H7 (cell line): ENCODE data around the gene ARHGAP1. TPM values are rescaled to one million over a fixed set of nuclear protein-coding genes. Genes with fewer than 3 reads are reported as not detected.

Source experiments
- DNase-seq: peaks from one replicate; pipeline ENCODE4 v3.0.0; 2012
- H3K27me3 ChIP-seq: 2 replicates; pipeline ENCODE4 v1.6.0; 2011; ENCODE audit warnings: mild to moderate bottlenecking, low read length; ENCODE audit not compliant: control insufficient read depth, insufficient read depth
- H3K36me3 ChIP-seq: replicated peaks from 2 replicates; pipeline ENCODE4 v1.5.1; 2011; ENCODE audit warnings: low read length; ENCODE audit not compliant: control insufficient read depth, insufficient read depth
- H3K4me3 ChIP-seq: 2 replicates; pipeline ENCODE4 v1.5.1; 2011; ENCODE audit warnings: low read depth, mild to moderate bottlenecking, control low read depth, low read length, moderate library complexity; ENCODE audit not compliant: insufficient read depth
- total RNA-seq: library from RNA; depleted of rRNA; stranded (reverse); fragments of >200 nt; shearing (Covaris generic); gene quantifications from 2 replicates; pipeline ENCODE4 v1.2.3, GENCODE V29; 2014

Gene ARHGAP1
- total RNA-seq, 1 experiment from 2014 or later, result 30.8 TPM

DNA sequence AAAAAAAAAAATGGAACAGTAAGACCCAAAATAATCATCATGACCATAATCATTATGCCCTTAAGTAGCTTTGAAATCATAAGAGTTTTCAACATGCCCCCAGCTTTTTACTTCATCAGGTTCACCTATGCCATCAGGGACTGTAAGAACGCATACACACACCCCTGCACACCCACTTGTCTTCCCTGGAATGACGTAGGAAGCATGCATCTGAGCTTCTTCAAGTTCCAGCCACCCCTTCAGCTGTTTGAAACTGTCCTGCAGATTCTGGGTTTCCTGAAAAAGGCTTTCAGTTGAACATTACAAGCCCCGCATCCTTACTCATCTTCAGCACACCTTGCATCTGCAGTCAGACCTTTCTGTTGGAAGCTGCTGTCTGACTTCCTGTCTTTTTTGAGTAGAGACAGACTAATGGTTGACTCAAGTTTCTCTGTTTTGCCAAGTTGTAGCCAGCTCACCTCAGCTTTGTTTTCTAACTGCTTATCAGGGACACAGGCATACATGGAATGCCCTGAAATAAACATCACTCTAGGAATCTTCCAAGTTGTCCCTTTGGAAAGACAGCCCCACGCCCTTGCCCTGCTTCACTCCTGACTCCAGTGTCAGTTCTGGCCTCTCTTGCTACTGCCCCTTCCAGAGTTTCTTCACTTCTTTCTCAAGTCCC is 37.0 kb downstream of the ARHGAP1 start:
- no peak for DNase-seq
- no peak overlapping the region for H3K4me3 ChIP-seq
- H3K36me3 ChIP-seq, result peaks cover 19% of the 10 kb centered on the region
- H3K27me3 ChIP-seq, result no peaks in the 10 kb centered on the region

DNA sequence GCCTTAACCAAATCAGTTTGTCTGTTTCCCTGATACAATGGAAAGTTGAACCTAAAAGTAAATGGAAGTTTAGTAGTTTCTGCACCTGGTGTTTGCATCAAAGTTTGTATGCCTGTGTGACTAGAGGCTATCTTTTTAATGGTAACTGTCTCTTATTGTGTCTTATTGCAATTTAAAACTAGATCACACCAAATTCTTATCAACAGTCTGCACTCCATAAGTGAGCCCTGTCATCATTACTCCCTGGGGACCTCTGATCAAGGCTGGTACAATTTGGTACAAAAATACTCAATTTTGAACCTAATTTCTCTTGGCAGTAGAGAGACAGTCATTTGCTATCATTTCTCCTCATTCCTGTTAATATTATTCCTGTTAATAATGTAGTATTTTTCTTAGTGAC is 38.1 kb downstream of the ARHGAP1 start:
- Histone ChIP-seq H3K27me3 (no peaks in the 10 kb centered on the region), H3K4me3 (no peak overlapping the region), H3K36me3 (peaks cover 17% of the 10 kb centered on the region)
- DNase-seq, result no peak

DNA sequence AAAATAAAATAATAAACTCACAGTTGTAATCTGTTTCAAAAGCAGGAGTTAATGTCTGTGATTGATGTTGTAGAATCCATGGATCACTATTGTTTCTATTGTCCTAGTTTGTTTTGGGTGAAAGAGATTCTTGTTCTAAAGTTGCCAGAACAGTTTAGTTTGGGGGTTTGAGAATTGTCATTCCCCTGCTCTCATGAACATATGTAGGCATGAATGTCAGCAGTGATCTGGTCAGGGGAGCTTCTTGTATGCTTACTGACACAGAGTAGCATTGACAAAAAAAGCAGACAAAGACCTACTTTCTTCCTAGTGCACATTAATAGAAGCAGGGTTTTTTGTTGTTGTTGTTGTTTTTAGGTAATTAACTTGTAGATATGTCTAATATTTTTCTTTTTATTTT is 38.6 kb downstream of the ARHGAP1 start:
- Histone ChIP-seq H3K4me3 (no peak overlapping the region), H3K27me3 (no peaks in the 10 kb centered on the region), H3K36me3 (peaks cover 20% of the 10 kb centered on the region)
- DNase-seq, result no peak

DNA sequence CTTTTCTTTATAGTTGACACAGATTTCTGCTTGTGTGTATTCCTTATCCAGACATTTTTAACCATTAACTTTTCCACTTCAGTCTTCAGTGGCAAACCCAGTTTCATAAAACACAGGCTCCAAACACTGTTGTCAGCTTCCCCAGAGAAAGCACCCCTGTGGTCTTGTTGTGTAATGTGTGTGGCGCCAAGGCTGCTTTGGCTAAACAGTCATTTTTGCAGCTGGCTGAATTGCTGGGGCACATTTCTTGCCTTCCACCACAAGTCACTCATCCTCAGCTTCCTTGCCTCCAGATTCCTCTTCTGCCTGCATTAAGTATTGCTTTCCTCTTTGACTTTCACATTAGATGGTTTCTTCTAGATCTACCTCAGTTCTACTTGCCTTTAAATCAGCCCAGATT is 40.5 kb downstream of the ARHGAP1 start:
- no peak for DNase-seq
- H3K4me3 ChIP-seq, result no peak overlapping the region
- peaks cover 24% of the 10 kb centered on the region for H3K36me3 ChIP-seq

DNA sequence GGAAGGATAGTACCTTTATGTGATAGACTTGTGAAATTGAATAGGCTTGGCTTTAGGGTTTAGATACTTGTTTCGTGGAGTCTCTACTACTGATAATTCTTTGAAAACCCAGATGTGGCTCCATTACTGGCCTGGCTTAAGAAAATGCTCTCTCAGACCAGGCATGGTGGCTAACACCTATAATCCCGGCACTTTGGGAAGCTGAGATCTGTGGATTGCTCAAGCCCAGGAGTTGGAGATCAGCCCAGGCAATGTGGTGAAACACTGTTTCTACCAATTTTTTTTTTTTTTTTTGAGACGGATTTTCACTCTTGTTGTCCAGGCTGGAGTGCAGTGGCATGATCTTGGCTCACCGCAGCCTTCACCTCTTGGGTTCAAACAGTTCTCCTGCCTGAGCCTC is 42.2 kb downstream of the ARHGAP1 start:
- Histone ChIP-seq H3K36me3 (peaks cover 22% of the 10 kb centered on the region), H3K4me3 (no peak overlapping the region), H3K27me3 (no peaks in the 10 kb centered on the region)
- DNase-seq, result no peak

More for the DNA sequence above, 40.5 kb downstream of the ARHGAP1 start:
- no peaks in the 10 kb centered on the region for H3K27me3 ChIP-seq

DNA sequence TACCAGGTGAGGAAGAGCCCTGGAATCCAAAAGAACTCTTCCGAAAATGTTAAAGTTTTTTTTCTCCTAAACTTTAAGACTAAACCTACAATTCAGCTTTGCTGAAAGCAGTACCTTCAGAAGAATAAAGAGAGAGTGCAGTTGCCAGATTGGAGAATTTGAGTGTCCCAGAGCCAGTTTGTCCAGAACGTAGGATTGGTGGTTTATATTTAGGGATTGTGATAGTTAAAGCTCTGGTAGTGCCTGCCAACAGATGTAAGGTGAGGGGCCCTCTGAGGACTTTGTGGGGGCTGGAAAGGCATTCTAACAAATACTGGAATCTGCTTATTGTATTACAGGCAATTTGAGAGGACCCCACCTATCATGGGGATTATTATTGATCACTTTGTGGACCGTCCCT is 43.2 kb downstream of the ARHGAP1 start:
- no peaks in the 10 kb centered on the region for H3K27me3 ChIP-seq

DNA sequence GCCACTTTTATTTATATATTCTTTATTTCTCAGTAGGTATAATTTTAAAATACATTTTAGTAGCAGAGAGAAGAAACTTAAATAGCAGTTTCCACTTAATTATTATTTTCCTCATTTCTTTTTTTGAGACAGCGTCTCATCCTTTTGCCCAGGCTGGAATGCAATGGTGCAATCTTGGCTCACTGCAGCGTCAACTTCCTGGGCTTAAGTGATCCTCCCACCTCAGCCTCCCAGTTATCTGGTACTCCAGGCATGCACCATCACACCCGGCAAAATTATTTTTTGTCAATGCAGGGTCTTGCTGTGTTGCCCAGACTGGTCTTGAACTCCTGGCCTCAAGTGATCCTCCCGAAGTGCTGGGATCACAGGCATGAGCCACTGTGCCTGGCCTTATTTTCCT is 44.8 kb downstream of the ARHGAP1 start:
- Histone ChIP-seq H3K36me3 (peaks cover 23% of the 10 kb centered on the region), H3K4me3 (no peak overlapping the region), H3K27me3 (no peaks in the 10 kb centered on the region)
- no peak for DNase-seq

More for the DNA sequence above, 43.2 kb downstream of the ARHGAP1 start:
- H3K4me3 ChIP-seq, result no peak overlapping the region
- DNase-seq, result no peak
- H3K36me3 ChIP-seq, result peaks cover 22% of the 10 kb centered on the region

DNA sequence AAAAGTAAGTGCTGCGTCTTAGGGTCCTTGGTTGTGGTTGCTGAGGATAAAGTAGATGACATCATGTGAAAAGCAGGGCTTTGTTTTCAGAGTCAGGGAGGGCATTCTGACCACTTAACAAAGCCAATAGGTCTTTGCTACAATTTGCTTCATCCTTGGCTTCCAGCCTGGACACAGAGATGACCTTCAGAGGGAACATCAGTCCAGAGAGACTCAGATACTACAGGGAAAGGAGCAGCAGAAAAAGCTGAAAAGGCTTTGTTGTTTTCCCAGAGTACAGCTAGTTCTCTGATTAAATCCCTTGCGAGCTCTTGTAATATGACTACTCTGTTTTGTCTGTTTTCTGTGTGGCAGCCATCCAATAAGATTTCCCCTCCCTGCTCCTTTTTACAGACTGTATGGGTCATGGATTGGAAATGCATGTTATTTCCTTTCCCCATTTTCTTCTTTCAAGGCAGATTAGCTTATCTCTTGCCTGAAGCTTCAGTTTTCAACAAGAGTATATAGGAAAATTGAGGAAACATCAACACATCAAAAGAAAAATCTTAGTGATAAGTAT is 51.2 kb downstream of the ARHGAP1 start:
- DNase-seq, result no peak
- no peak overlapping the region for H3K4me3 ChIP-seq
- H3K36me3 ChIP-seq, result peaks cover 14% of the 10 kb centered on the region

DNA sequence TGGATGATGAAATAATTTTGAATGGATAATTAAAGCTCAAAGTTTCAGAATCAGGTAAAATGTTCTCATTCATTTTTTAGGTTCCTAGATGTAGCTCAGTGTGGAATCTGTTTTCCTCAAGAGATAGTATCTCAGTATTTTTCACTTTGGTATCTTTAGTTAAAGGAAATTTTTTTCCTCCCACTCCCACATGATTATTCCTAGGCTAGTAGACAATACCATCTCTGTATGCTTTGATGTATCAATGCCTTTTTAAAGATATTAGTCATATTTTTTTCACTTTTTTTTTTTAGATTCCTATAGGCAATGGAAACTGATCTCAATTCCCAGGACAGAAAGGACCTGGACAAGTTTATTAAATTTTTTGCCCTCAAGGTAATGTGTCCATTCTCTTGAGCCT is 56.4 kb downstream of the ARHGAP1 start:
- DNase-seq, result no peak
- Histone ChIP-seq H3K36me3 (peaks cover 5% of the 10 kb centered on the region), H3K4me3 (no peak overlapping the region), H3K27me3 (no peaks in the 10 kb centered on the region)

More for the DNA sequence above, 51.2 kb downstream of the ARHGAP1 start:
- no peaks in the 10 kb centered on the region for H3K27me3 ChIP-seq

DNA sequence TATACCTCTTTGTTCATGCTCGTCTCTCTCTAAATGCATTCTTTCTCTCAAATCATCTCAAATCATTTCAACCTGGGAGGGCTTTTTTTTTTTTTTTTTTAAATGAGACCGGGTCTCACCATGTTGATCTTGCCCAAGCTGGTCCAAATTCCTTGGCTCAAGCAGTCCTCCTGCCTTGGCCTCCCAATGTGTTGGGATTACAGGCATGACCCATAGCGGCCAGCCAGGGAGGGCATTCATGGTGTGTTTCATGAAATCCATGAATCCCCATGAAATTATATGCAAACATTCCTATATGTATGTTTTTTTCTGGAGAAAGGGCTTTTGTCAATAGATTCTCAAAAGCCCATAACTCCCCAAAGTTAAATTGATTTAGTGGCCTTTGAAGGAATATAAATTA is 56.9 kb downstream of the ARHGAP1 start:
- Histone ChIP-seq H3K36me3 (peaks cover 5% of the 10 kb centered on the region), H3K4me3 (no peak overlapping the region), H3K27me3 (no peaks in the 10 kb centered on the region)
- no peak for DNase-seq

DNA sequence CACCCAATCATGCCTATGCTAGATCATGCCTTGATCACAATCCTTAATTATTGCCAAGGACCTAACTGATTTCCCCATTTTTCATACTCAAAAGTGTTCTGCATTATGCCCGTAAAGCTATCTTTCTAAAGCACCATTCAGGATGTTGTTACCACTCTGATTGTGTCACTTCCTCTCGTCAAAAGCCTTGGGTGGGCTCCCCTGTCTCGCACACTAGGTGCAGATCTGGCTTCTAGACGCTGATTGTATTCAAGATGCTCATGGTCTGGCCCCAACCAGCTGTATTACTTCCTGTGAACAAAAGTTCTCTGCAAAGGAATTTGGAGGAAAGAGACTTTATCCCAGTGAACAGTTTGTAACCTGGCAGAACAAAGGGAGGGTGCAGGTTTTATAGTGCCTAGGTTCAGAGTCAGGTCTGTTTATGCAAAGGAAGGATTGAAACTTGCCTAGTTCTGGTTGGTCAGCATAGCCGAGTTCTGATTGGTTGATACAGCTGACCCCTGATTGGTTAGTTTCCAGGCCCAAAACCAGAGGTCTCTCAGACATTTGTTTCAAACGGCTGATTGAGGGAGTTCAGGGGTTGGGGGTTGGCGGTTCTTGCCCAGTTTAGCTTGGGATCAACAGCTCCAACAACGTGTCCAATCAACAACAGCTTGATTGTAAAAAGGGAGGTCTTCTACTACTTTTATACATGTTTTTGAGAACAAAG is 57.6 kb downstream of the ARHGAP1 start:
- Histone ChIP-seq H3K36me3 (peaks cover 5% of the 10 kb centered on the region), H3K27me3 (no peaks in the 10 kb centered on the region), H3K4me3 (no peak overlapping the region)
- no peak for DNase-seq

DNA sequence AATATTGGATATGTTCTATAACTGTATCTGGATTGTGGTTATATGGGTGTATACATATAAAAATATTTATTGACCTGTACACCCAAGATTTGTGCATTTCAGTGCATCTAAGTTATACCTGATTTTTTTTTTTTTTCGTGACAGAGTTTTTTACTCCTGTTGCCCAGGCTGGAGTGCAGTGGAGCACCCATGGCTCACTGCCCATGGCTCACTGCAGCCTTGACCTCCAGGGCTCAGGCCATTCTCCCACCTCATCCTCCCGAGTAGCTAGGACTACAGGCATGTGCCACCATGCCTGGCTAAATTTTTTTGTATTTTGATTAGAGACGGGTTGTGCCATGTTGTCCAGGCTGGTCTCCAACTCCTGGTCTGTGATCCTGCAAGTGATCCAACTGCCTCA is 58.8 kb downstream of the ARHGAP1 start:
- DNase-seq, result no peak
- Histone ChIP-seq H3K27me3 (no peaks in the 10 kb centered on the region), H3K4me3 (no peak overlapping the region), H3K36me3 (peaks cover 3% of the 10 kb centered on the region)

DNA sequence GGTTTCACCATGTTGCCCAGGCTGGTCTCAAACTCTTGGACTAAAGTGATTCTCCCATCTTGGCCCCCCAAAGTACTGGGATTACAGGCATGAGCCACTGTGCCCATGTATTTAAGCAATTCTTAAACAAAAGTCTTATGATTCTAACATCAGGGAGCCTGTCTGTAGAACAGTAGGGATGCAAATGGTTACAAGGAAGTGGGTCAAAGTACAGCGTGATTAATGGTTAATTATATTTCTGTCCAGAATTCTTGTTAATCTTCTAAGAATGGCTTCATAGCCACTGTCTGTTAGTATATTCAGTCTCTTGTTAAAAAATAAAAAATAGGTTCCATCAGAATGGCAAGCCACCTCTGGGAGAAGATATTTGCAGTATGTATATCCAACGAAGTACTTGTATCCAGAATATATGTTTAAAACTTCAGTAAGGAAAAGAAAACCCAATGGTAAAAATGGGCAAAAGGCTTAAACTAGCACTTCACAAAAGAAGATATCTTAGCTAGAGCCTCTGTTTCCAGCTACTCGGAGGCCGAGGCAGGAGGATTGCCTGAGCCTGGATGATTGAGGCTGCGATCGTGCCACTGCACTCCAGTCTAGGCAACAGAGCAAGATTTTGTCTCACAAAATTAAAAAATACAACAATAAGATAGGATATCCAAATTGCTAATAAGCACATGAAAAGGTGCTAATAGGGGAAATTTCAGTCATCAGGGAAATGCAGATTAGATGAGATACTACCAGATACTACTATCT is 60.2 kb downstream of the ARHGAP1 start:
- DNase-seq, result no peak
- no peak overlapping the region for H3K4me3 ChIP-seq
- no peaks in the 10 kb centered on the region for H3K27me3 ChIP-seq
- H3K36me3 ChIP-seq, result no peaks in the 10 kb centered on the region; the same call in 1 of the 2 replicates

DNA sequence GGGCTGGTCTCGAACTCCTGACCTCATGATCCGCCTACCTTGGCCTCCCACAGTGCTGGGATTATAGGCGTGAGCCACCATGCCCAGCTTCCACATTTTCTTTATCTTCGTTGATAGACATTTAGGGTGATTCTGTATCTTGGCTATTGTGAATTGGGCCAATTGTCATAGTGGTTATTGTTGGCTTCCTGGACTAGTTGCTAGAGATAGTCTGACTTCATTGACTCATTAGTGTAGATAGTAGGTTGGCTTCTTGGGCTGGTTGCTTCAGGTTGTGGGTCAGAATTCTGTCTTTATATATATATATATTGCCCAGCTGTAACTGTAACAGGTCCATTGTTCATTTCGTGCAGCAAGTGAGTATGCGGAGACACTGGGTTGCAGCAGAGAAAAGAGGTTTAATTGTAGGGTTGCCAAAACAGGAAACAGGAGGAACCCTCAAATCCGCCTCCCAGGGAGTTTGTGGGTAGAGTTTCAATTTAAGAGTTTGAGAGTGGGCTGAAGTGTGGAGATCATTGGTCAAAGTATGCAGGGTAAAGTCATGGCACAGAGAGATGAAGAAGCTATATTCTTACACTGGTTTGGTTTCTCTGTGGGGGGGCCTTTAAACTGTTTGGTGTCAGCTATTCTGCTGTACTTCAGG is 61.1 kb downstream of the ARHGAP1 start:
- no peak overlapping the region for H3K4me3 ChIP-seq
- H3K27me3 ChIP-seq, result no peaks in the 10 kb centered on the region
- no peaks in the 10 kb centered on the region; the same call in 1 of the 2 replicates for H3K36me3 ChIP-seq
- DNase-seq, result no peak
